22Rv1 (cell line): ENCODE measurements around the gene MALRD1.

Experiments
- ZFX ChIP-seq: fragments of 450-650 bp; IDR thresholded peaks from 2 replicates; pipeline ENCODE4 v1.6.1; 2017; ENCODE audit warnings: antibody characterized with exemption, borderline replicate concordance
- TF ChIP-seq, protein P1 (sequence below): fragments of 450-650 bp; IDR thresholded peaks from 2 replicates; pipeline ENCODE4 v1.5.1; 2017; ENCODE audit warnings: mild to moderate bottlenecking

DNA sequence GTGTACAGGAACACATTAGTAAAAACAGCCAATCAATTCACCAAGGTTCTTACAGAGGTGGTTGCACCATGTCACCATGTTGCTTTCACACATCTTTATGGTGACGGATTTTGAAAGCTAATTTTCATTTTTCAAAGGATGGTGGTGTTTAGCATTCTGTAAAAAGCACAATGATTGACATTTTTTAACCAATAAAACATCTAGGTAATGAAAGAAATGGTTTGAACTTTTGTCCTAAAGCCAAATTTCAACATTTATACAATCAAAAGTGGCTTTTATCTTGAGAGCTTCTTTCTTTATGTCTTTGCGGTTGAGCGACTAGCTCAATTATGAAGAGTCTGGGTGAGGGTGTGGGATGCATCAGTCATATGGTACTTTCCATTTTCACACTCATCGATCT is 94.4 kb downstream of the MALRD1 start:
- TF ChIP-seq, protein P1, sequence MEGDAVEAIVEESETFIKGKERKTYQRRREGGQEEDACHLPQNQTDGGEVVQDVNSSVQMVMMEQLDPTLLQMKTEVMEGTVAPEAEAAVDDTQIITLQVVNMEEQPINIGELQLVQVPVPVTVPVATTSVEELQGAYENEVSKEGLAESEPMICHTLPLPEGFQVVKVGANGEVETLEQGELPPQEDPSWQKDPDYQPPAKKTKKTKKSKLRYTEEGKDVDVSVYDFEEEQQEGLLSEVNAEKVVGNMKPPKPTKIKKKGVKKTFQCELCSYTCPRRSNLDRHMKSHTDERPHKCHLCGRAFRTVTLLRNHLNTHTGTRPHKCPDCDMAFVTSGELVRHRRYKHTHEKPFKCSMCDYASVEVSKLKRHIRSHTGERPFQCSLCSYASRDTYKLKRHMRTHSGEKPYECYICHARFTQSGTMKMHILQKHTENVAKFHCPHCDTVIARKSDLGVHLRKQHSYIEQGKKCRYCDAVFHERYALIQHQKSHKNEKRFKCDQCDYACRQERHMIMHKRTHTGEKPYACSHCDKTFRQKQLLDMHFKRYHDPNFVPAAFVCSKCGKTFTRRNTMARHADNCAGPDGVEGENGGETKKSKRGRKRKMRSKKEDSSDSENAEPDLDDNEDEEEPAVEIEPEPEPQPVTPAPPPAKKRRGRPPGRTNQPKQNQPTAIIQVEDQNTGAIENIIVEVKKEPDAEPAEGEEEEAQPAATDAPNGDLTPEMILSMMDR = no peak
- no peak for TF ChIP-seq ZFX
